ENCODE measurements around the gene FAR2. TPM values are rescaled to one million over a fixed set of nuclear protein-coding genes. Genes with fewer than 3 reads are reported as not detected.

FAR2 gene
- total RNA-seq, 5 donors from 2014 or later (not counting 1 experiment from before 2014, with no cell fraction given): 2.2 to 6.8 (median 4.9) TPM

GRCh38 chr12:29158115-29158763 lies 9.2 kb downstream of the FAR2 start:
- H3K27ac ChIP-seq (ENCODE audit: low read length): no peak overlapping the region
- no peak overlapping the region for H3K4me3 Mint-ChIP-seq
- no peaks in the 10 kb centered on the region for H3K36me3 ChIP-seq (ENCODE audit: control insufficient read depth in 2 of 2, extremely low read depth in 1 of 2, insufficient read depth in 1 of 2, low read length in 1 of 2)
- DNase-seq: no peak
- peaks cover 0 to 9% (median 0%) of the 10 kb centered on the region in 3 donors for H3K9me3 Mint-ChIP-seq
- CTCF ChIA-PET: no interaction called here
- 83% methylated on average over 2 of the region's 2 CpGs for WGBS (ENCODE audit: insufficient coverage)
- no peaks in the 10 kb centered on the region for H3K9me3 ChIP-seq
- H3K27me3 Mint-ChIP-seq: no peaks in the 10 kb centered on the region
- H3K4me3 ChIP-seq (ENCODE audit: control insufficient read depth in 1 of 2, extremely low read depth in 1 of 2, low read length in 1 of 2): no peak overlapping the region
- H3K36me3 Mint-ChIP-seq: no peaks in the 10 kb centered on the region
- no peaks in the 10 kb centered on the region for H3K27me3 ChIP-seq (replicated peaks in 1 of 2; ENCODE audit: control insufficient read depth in 2 of 2, extremely low read depth in 1 of 2, insufficient read depth in 2 of 2, low read length in 1 of 2)
- peaks cover 18 to 30% (median 18%) of the 10 kb centered on the region in 3 donors for H3K4me1 Mint-ChIP-seq
- no peak for ATAC-seq (replicated peaks in 1 of 4)
- peaks cover 8 to 9% of the 10 kb centered on the region in 2 experiments for H3K4me1 ChIP-seq (ENCODE audit: control insufficient read depth in 1 of 2, extremely low read depth in 1 of 2, insufficient read depth in 2 of 2, low read length in 2 of 2)
- POLR2A ChIA-PET: interaction anchor here in 1 of 2 donors (0.7 kb wide), 1 partner anchor 54 kb away, joined by 3 read pairs; no protein-coding TSS in a partner anchor
- H3K27ac Mint-ChIP-seq: no peak overlapping the region

DNA sequence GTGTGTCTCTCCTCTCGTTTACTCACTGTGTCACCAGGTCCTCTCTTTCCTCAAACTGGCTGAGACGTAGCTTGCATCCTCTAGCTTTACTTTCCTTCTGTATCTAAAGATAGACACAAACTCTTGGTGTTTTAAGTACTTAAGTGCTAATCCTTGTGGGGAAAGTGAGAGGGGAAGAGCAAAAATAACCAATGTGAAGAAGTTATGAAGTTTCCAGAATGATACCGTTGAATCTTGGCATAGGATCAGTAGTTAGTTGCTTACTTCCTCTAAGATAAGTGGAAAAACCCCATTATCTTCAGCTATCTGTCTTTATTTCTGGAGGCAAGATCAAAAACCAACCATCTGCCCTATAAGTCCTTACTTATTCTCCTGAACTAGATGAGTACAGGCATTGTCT lies 10.6 kb downstream of the FAR2 start:
- Histone ChIP-seq H3K36me3 (ENCODE audit: control insufficient read depth in 2 of 2, extremely low read depth in 1 of 2, insufficient read depth in 1 of 2, low read length in 1 of 2) (no peaks in the 10 kb centered on the region), H3K4me3 (ENCODE audit: control insufficient read depth in 1 of 2, extremely low read depth in 1 of 2, low read length in 1 of 2) (no peak overlapping the region), H3K27me3 (replicated peaks in 1 of 2; ENCODE audit: control insufficient read depth in 2 of 2, extremely low read depth in 1 of 2, insufficient read depth in 2 of 2, low read length in 1 of 2) (no peaks in the 10 kb centered on the region), H3K27ac (ENCODE audit: low read length) (no peak overlapping the region), H3K4me1 (ENCODE audit: control insufficient read depth in 1 of 2, extremely low read depth in 1 of 2, insufficient read depth in 2 of 2, low read length in 2 of 2) (peaks cover 8 to 13% of the 10 kb centered on the region in 2 experiments), H3K9me3 (no peaks in the 10 kb centered on the region)
- Mint-ChIP-seq H3K4me1 (peaks cover 13 to 36% (median 20%) of the 10 kb centered on the region in 3 donors), H3K4me3 (peak overlapping the region in 1 of 3 donors; percentile 38), H3K9me3 (peaks cover 0 to 9% (median 0%) of the 10 kb centered on the region in 3 donors), H3K36me3 (no peaks in the 10 kb centered on the region), H3K27me3 (no peaks in the 10 kb centered on the region), H3K27ac (peak overlapping the region in 1 of 2 donors; percentile 12)
- WGBS (ENCODE audit: insufficient coverage): 80% methylated on average over 1 of the region's 3 CpGs
- ChIA-PET CTCF (interaction anchor here in 1 of 2 donors (0.6 kb wide), 2 partner anchors 11 to 45 kb away, joined by 4 read pairs; no protein-coding TSS in a partner anchor), POLR2A (interaction anchor here in 1 of 2 donors (0.6 kb wide), 1 partner anchor 13 kb away, joined by 3 read pairs; no protein-coding TSS in a partner anchor)
- no peak for ATAC-seq (replicated peaks in 1 of 4)
- DNase-seq: no peak

DNA sequence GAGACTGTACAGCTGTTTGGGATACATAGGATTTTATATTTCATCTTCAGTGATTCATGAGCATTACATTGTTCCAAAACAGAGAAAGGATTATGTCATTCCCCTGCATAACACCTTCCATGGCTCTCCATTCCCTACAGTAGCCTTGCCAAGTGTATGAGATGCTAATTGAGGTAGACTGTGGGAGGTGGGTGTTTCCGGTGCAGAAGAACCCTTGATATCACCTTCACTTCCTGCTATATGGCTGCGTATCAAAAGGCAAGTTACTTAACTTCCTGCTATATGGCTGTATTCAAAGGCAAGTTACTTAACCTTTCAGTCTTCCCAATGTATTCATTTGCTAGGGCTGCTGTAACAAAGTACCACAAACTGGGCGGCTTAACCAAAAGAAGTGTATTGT lies 11.2 kb downstream of the FAR2 start:
- H3K36me3 Mint-ChIP-seq: no peaks in the 10 kb centered on the region
- H3K4me3 Mint-ChIP-seq: peak overlapping the region in 1 of 3 donors; percentile 38
- ATAC-seq (replicated peaks in 1 of 4) (peak; percentile 57 to 84 (median 82)), DNase-seq (peak in 7 of 35 experiments; percentile 2 to 35 (median 6))
- Histone ChIP-seq H3K27me3 (replicated peaks in 1 of 2; ENCODE audit: control insufficient read depth in 2 of 2, extremely low read depth in 1 of 2, insufficient read depth in 2 of 2, low read length in 1 of 2) (no peaks in the 10 kb centered on the region), H3K27ac (ENCODE audit: low read length) (no peak overlapping the region), H3K4me3 (ENCODE audit: control insufficient read depth in 1 of 2, extremely low read depth in 1 of 2, low read length in 1 of 2) (no peak overlapping the region), H3K4me1 (ENCODE audit: control insufficient read depth in 1 of 2, extremely low read depth in 1 of 2, insufficient read depth in 2 of 2, low read length in 2 of 2) (peaks cover 8 to 13% of the 10 kb centered on the region in 2 experiments), H3K36me3 (ENCODE audit: control insufficient read depth in 2 of 2, extremely low read depth in 1 of 2, insufficient read depth in 1 of 2, low read length in 1 of 2) (no peaks in the 10 kb centered on the region), H3K9me3 (no peaks in the 10 kb centered on the region)
- no CpG with 5 or more reads among the region's 3 CpGs for WGBS (ENCODE audit: insufficient coverage)
- H3K4me1 Mint-ChIP-seq: peaks cover 13 to 40% (median 26%) of the 10 kb centered on the region in 3 donors
- CTCF ChIA-PET: no interaction called here
- H3K27ac Mint-ChIP-seq: peak overlapping the region; percentile 59 to 69
- H3K27me3 Mint-ChIP-seq: no peaks in the 10 kb centered on the region
- H3K9me3 Mint-ChIP-seq: peaks cover 0 to 9% (median 0%) of the 10 kb centered on the region in 3 donors
- POLR2A ChIA-PET: interaction anchor here in 1 of 2 donors (0.6 kb wide), 1 partner anchor 965 kb away, joined by 3 read pairs; no protein-coding TSS in a partner anchor

GRCh38 chr12:29163146-29163545 lies 14.1 kb downstream of the FAR2 start:
- Histone ChIP-seq H3K9me3 (no peaks in the 10 kb centered on the region), H3K27ac (ENCODE audit: low read length) (no peak overlapping the region), H3K27me3 (replicated peaks in 1 of 2; ENCODE audit: control insufficient read depth in 2 of 2, extremely low read depth in 1 of 2, insufficient read depth in 2 of 2, low read length in 1 of 2) (no peaks in the 10 kb centered on the region), H3K4me3 (ENCODE audit: control insufficient read depth in 1 of 2, extremely low read depth in 1 of 2, low read length in 1 of 2) (no peak overlapping the region), H3K36me3 (ENCODE audit: control insufficient read depth in 2 of 2, extremely low read depth in 1 of 2, insufficient read depth in 1 of 2, low read length in 1 of 2) (no peaks in the 10 kb centered on the region), H3K4me1 (ENCODE audit: control insufficient read depth in 1 of 2, extremely low read depth in 1 of 2, insufficient read depth in 2 of 2, low read length in 2 of 2) (peaks cover 8 to 13% of the 10 kb centered on the region in 2 experiments)
- Mint-ChIP-seq H3K27ac (no peak overlapping the region), H3K27me3 (no peaks in the 10 kb centered on the region), H3K9me3 (peaks cover 0 to 9% (median 0%) of the 10 kb centered on the region in 3 donors), H3K36me3 (peaks cover 10% of the 10 kb centered on the region), H3K4me3 (no peak overlapping the region), H3K4me1 (peaks cover 13 to 49% (median 27%) of the 10 kb centered on the region in 3 donors)
- DNase-seq (no peak), ATAC-seq (replicated peaks in 1 of 4) (no peak)
- WGBS (ENCODE audit: insufficient coverage): 100% methylated on average over 2 of the region's 4 CpGs
- CTCF ChIA-PET: interaction anchor here in 1 of 2 donors (0.6 kb wide), 1 partner anchor 1596 kb away, joined by 4 read pairs; no protein-coding TSS in a partner anchor
- POLR2A ChIA-PET: no interaction called here

GRCh38 chr12:29164477-29165393 lies 15.7 kb downstream of the FAR2 start:
- Histone ChIP-seq H3K4me3 (ENCODE audit: control insufficient read depth in 1 of 2, extremely low read depth in 1 of 2, low read length in 1 of 2) (no peak overlapping the region), H3K9me3 (no peaks in the 10 kb centered on the region), H3K27ac (ENCODE audit: low read length) (peak overlapping the region; percentile 58), H3K4me1 (ENCODE audit: control insufficient read depth in 1 of 2, extremely low read depth in 1 of 2, insufficient read depth in 2 of 2, low read length in 2 of 2) (peaks cover 6 to 13% of the 10 kb centered on the region in 2 experiments), H3K36me3 (ENCODE audit: control insufficient read depth in 2 of 2, extremely low read depth in 1 of 2, insufficient read depth in 1 of 2, low read length in 1 of 2) (no peaks in the 10 kb centered on the region), H3K27me3 (replicated peaks in 1 of 2; ENCODE audit: control insufficient read depth in 2 of 2, extremely low read depth in 1 of 2, insufficient read depth in 2 of 2, low read length in 1 of 2) (no peaks in the 10 kb centered on the region)
- H3K4me1 Mint-ChIP-seq: peaks cover 11 to 35% (median 23%) of the 10 kb centered on the region in 3 donors
- H3K4me3 Mint-ChIP-seq: peak overlapping the region in 1 of 3 donors; percentile 6
- H3K9me3 Mint-ChIP-seq: peaks cover 0 to 8% (median 0%) of the 10 kb centered on the region in 3 donors
- CTCF ChIA-PET: interaction anchor here in 1 of 2 donors (0.7 kb wide), 1 partner anchor 37 kb away, joined by 3 read pairs; no protein-coding TSS in a partner anchor
- H3K36me3 Mint-ChIP-seq: peaks cover 22% of the 10 kb centered on the region
- no peaks in the 10 kb centered on the region for H3K27me3 Mint-ChIP-seq
- ATAC-seq (replicated peaks in 1 of 4): peak in 3 of 4 experiments; percentile 49 to 63 (median 59)
- 96% methylated on average over 3 of the region's 7 CpGs for WGBS (ENCODE audit: insufficient coverage)
- POLR2A ChIA-PET: no interaction called here
- peak overlapping the region; percentile 30 to 76 for H3K27ac Mint-ChIP-seq
- DNase-seq: peak in 1 of 35 experiments; percentile 28

DNA sequence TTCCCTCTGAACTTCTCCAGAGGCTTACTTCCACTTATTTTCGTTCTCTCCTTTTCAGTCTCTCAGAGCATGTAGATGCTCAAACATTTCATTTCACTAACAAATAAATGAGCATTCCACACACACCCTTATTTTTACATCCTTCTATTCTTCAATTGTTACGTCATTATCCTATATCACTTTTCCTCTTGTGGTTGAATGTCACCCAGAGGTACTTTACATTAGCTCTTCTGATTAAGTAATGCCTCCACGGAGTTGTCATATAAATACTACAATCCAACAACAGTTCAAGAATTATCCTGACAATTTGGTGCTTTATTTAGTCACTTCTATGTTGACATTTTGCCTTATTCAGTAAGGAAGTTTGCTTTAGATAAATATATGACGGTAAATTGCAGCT lies 18.4 kb downstream of the FAR2 start:
- Mint-ChIP-seq H3K36me3 (peaks cover 32% of the 10 kb centered on the region), H3K9me3 (no peaks in the 10 kb centered on the region), H3K27ac (no peak overlapping the region), H3K4me1 (peaks cover 0 to 28% (median 11%) of the 10 kb centered on the region in 3 donors), H3K27me3 (no peaks in the 10 kb centered on the region), H3K4me3 (no peak overlapping the region)
- ATAC-seq (replicated peaks in 1 of 4): no peak
- Histone ChIP-seq H3K36me3 (ENCODE audit: control insufficient read depth in 2 of 2, extremely low read depth in 1 of 2, insufficient read depth in 1 of 2, low read length in 1 of 2) (no peaks in the 10 kb centered on the region), H3K27ac (ENCODE audit: low read length) (no peak overlapping the region), H3K27me3 (replicated peaks in 1 of 2; ENCODE audit: control insufficient read depth in 2 of 2, extremely low read depth in 1 of 2, insufficient read depth in 2 of 2, low read length in 1 of 2) (no peaks in the 10 kb centered on the region), H3K4me3 (ENCODE audit: control insufficient read depth in 1 of 2, extremely low read depth in 1 of 2, low read length in 1 of 2) (no peak overlapping the region), H3K9me3 (no peaks in the 10 kb centered on the region), H3K4me1 (ENCODE audit: control insufficient read depth in 1 of 2, extremely low read depth in 1 of 2, insufficient read depth in 2 of 2, low read length in 2 of 2) (peaks cover 0 to 5% of the 10 kb centered on the region in 2 experiments)
- WGBS (ENCODE audit: insufficient coverage): 100% methylated on average over 2 of the region's 4 CpGs
- CTCF ChIA-PET: no interaction called here
- DNase-seq: no peak
- POLR2A ChIA-PET: no interaction called here

Data from T-cell (primary cell).